NOMO-1 (cell line): Measurements from ENCODE around the gene SURF4.
"Not testable (repeated sequence)": the region's sequence is repeated elsewhere in the genome, so short reads cannot be mapped to it uniquely, and the experiment has no call there.

ENCODE experiments used
- DNase-seq, 2 experiments: peaks; one replicate each; lab custom pipeline; 2025; ENCODE audit not compliant: unreplicated experiment in 2 of 2; lab: John Stamatoyannopoulos, UW

Gene SURF4

GRCh38 chr9:133335924-133336811 lies 39.7 kb downstream of the SURF4 start, which contains the start of gene SURF6:
SURF6 (minus strand) TSS chr9:133336188; CDS start chr9:133336132, 56 bp downstream.
- peak; percentile 90 to 96 for DNase-seq

DNA sequence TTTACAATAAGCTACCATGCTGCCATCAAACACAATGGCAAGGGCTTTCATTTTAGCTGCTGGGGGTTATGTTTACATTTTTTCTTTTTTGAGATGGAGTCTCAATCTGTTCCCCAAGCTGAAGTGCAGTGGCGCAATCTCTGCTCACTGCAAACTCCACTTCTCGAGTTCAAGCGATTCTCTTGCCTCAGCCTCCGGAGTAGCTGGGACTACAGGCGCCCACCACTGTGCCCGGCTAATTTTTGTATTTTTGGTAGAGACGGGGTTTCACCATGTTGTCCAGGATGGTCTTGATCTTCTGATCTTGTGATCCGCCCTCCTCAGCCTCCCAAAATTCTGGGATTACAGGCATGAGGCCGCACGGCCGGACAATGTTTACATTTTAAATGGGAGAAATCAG lies 41.0 kb downstream of the SURF4 start:
- DNase-seq: not testable (repeated sequence)

GRCh38 chr9:133334161-133334560 lies 41.7 kb downstream of the SURF4 start:
- DNase-seq: no peak

DNA sequence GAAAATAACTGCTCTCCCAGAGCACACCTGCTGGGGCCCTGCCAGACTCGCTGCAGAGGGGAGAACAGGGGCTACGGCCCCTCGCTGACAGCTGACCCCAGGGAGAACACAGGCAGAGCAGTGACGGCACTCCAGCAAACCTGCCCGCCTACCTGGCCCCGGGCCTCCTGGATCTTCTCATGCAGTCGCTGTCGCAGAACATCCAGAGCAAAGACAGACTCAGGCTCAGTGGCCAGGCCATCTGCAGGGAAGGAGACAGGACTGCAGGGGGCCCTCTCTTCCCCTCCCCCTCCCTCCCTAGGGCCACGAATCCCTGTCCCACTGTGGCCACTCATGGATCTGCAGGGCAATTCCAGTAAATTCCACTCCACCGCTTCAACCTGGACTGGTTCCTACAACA lies 42.3 kb downstream of the SURF4 start:
- no peak for DNase-seq

DNA sequence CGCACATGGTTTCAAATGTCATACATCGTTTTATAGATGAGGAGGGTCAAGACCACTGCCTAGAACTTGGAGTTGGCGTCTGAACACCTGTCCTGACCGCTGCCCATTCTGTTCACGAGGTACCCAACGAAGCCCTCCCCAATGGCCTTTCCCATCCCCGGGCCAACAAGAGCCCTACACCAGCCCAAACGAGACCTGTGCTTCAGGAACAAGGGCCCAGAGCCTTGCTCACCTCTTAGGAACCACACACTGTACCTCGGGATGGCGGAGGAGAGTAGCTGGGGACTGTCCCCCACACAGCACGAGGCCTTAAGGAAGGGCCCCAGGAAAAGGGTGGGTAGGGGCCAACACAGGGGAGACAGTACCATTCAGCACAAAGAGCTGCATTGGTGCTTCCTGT lies 42.8 kb downstream of the SURF4 start:
- no peak for DNase-seq

- no peak for DNase-seq
Measured at GRCh38 chr9:133332381-133332730, 43.5 kb downstream of the SURF4 start.

DNA sequence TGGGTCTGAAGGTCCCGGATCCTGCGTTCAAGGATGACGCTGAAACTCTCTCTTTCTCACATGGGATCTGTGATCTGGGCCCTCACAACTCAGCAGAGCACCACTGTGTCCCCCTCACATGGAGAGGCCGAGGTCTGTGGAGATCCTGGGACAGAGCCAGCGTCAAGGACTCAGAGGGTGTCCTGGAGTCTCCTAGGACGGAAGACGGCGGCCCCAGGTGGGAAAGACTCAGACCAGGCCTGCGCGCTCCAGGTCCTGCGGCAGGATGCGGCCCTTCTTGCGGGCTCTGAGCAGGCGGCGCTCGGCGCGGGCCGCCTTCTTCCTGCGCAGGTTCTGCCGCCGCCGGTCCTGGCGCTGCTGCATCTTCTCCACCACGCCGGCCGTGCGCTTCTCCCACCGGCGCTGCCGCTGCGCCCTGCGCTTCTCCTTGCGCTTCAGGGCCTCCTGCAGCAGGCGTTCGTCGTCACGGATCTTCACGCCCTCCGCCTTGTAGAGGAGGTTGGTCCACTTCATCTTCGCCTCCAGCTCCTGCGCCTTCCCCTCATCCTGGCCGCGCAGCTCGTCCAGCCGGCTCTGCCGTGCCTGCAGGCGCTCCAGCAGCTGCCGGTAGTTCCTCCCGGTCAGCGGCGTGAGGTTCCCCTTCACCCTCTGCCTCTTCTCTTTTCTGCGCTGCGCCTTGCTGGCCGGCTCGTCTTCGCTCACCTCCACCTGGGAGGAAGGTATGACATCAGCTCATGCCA lies 44.0 kb downstream of the SURF4 start:
- DNase-seq: no peak

GRCh38 chr9:133331221-133331620 lies 44.6 kb downstream of the SURF4 start:
- no peak for DNase-seq

DNA sequence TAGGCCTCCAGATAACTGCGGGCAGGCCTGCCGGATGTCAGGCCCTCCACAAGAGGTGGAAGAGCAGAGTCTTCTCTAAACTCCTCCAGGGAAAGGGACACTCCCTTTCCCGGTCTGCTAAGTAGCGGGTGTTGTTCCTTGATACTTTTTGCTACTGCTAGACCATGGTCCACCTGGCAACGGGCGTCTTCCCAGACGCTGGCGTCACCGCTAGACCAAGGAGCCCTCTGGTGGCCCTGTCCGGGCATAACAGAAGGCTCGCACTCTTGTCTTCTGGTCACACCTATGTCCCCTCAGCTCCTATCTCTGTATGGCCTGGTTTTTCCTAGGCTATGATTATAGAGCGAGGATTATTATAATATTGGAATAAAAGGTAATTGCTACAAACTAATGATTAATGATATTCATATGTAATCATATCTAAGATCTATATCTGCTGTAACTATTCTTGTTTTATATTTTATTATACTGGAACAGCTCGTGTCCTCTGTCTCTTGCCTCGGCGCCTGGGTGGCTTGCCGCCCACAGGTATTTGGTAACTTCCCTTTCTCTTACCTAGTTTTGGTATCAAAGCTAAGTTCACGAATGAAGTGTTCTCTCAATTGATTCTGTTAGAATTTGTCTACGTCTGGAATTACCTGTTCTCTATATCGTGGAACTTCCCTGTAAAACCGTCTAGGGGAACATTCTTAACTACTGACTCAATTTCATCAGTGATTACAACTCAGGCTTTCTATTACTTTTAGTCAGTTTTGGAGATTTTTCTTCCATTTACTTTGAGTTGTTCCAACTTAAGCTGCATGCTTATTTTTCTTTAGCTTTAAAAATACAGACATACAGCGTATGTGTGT lies 46.3 kb downstream of the SURF4 start:
- DNase-seq: not testable (repeated sequence)

GRCh38 chr9:133327834-133328484 lies 47.9 kb downstream of the SURF4 start:
- DNase-seq: no peak

GRCh38 chr9:133327021-133327420 lies 48.8 kb downstream of the SURF4 start:
- DNase-seq: not testable (repeated sequence)

DNA sequence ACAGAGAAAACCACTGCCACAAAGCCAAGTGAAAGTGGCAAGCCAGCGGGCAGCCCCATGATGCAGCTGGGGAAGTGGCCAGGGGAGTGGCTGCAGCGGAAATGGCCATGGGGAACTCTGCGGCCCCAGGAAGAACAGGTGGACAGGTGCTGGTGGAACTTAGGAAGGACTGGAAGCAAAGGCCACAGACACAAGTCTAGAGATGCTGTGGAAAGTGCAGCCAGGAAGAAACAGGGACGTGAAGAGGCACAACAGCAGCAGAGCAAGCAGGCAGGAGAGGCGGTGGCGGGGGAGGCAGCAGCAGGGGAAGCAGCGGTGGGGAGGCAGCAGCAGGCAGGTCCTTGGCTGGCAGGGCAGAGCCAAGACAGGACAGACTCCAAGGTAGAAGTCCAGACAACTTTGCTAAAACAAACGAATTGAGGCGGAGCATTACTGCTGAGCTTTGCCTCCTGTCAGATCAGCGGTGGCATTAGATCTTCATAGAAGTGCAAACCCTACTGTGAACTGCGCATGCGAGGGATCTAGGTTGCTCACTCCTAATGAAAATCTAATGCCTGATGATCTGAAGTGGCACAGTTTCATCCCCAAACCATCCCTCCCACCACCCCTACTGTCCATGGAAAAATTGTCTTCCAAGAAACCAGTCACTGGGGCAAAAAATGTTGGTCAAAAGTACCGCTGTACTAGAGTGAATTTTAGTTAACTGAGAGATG lies 51.7 kb downstream of the SURF4 start:
- DNase-seq: no peak

DNA sequence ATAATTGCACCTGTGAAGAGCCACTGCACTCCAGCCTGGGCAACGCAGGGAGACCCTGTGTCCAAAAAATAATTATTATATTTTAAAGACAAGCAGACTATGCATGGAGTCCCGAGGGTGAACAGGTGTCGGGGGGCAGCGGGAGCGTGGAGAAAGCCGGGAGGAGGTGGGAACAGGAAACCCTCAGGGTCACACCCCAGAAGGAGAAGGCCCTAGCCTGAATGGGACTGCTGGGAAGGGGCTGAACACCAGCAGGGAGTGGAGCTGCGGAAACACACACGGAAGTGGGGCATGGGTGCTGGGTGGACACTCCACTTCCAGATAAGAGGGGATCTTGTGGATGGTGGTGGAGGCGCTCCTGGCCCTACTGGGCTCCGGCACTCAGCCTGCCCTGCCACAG lies 52.6 kb downstream of the SURF4 start:
- DNase-seq: no peak

DNA sequence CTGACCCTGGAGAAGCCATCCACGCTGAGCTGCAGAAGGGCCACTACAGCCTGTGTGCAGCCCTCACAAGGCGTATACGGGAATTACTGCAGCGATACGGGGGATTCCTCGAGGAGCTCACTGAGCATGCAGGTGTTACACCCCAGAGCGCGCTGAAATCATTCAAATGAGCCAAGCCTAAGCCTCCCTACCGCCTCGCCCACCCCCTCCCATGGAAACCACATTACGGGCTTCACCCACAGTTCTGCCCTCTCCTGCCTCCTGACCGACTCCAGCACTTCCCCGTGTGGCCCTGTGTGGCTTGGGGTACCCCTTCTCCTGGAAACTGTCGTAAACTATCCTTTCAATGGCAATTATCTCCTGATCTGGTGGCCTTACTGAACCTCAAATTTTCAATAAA lies 53.2 kb downstream of the SURF4 start:
- no peak for DNase-seq

- DNase-seq: no peak
Measured at GRCh38 chr9:133321411-133321935, 54.4 kb downstream of the SURF4 start.

DNA sequence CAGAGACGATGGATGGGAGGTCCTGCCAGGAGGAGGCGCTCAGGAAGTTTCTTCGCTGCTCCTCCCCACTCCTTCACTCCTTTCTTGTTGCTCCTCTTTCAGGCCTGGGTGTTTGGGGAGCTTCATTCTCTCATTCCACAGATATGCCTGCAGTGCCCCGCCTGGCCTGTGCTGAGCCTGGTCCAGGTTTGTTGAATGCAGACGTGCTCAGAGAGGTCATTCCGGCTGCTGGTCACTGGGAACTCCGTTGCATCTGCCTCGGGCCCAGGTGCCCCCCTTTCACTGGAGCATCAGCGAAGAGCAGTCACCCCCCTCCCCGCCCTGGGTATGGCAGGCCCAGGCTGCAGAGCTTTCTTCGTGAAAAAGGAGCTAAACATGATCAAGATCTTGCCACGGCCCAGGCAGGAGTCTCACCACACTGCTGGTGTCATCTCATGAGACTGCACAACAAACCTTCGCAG lies 55.4 kb downstream of the SURF4 start:
- DNase-seq: no peak

- not testable (repeated sequence) for DNase-seq
Measured at GRCh38 chr9:133317551-133317950, 58.3 kb downstream of the SURF4 start.

DNA sequence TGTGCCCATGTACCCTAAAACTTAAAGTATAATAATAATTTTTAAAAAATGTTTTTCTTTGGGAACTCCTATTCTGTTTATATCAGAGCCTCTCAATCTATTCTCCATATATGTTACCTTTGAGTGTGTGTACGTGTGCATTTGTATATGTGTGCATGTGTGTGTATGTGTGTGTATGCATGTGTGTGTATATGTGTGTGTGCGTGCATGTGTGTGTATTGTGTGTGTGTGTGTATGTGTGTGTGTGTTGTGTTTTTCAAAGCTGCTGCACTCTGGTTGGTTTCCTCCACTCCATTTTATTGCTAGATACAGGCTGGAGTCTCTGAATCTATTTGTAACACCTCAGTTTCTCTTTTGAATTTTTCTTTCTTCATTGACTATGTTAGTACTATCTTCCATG lies 59.9 kb downstream of the SURF4 start:
- no peak for DNase-seq
